ENCODE data around the gene TMEM69. TPM values are rescaled to one million over a fixed set of nuclear protein-coding genes. Genes with fewer than 3 reads are reported as not detected.

TMEM69 gene
- total RNA-seq (2022; extraction: Qiagen RNA extraction; ENCODE audit: low read depth) = 17.1 to 22.4 TPM (median 18.6 TPM) in 5 replicates

GRCh38 chr1:45687754-45688740, at the start of gene TMEM69:
TSS of gene TMEM69 (plus strand) at chr1:45688181. CDS start at chr1:45691069, 2,888 bp downstream.

GRCh38 chr1:45686288-45687013, 1.5 kb upstream of the TMEM69 start, which contains the start of gene GPBP1L1:
TSS of gene GPBP1L1 (minus strand) at chr1:45686533. CDS start at chr1:45659087, 27,446 bp downstream.

Other genes starting within 250 kb of the TMEM69 start
- 0.09 to 0.33 TPM (median 0.13 TPM) in 5 replicates for gene TESK2, start 197.0 kb upstream of the TMEM69 start, total RNA-seq (2022; extraction: Qiagen RNA extraction; ENCODE audit: low read depth)
- gene CCDC163, start 188.1 kb upstream of the TMEM69 start, total RNA-seq (2022; extraction: Qiagen RNA extraction; ENCODE audit: low read depth) = 1.2 to 2.1 TPM (median 1.8 TPM) in 5 replicates
- gene MMACHC, start 187.9 kb upstream of the TMEM69 start, total RNA-seq (2022; extraction: Qiagen RNA extraction; ENCODE audit: low read depth) = 1.8 to 2.4 TPM (median 1.9 TPM) in 5 replicates
- gene PRDX1, start 166.3 kb upstream of the TMEM69 start, total RNA-seq (2022; extraction: Qiagen RNA extraction; ENCODE audit: low read depth) = 1,859 to 2,419 TPM (median 2,022 TPM) in 5 replicates
- gene AKR1A1, start 137.4 kb upstream of the TMEM69 start, total RNA-seq (2022; extraction: Qiagen RNA extraction; ENCODE audit: low read depth) = 72.7 to 82.6 TPM (median 78.5 TPM) in 5 replicates
- 109 to 163 TPM (median 122 TPM) in 5 replicates for gene NASP, start 104.1 kb upstream of the TMEM69 start, total RNA-seq (2022; extraction: Qiagen RNA extraction; ENCODE audit: low read depth)
- 0.19 to 0.45 TPM (median 0.28 TPM) in 5 replicates for gene CCDC17, start 64.1 kb upstream of the TMEM69 start, total RNA-seq (2022; extraction: Qiagen RNA extraction; ENCODE audit: low read depth)
- 26.1 to 44.4 TPM (median 37.8 TPM) in 5 replicates for gene GPBP1L1, start 1.6 kb upstream of the TMEM69 start, total RNA-seq (2022; extraction: Qiagen RNA extraction; ENCODE audit: low read depth)
- 2.3 to 5.3 TPM (median 5.1 TPM) in 5 replicates for gene IPP, start 62.5 kb downstream of the TMEM69 start, total RNA-seq (2022; extraction: Qiagen RNA extraction; ENCODE audit: low read depth)
- 10.9 to 24.4 TPM (median 20.6 TPM) in 5 replicates for gene MAST2, start 115.4 kb downstream of the TMEM69 start, total RNA-seq (2022; extraction: Qiagen RNA extraction; ENCODE audit: low read depth)

All from A549 treated with ZK216348 at 1 μM for 4 hours (cell line).